Gastroesophageal sphincter (tissue), 4 donors: ENCODE data around the gene SH3BP5. TPM values are rescaled to one million over a fixed set of nuclear protein-coding genes. Genes with fewer than 3 reads are reported as not detected.

ENCODE experiments used
- ATAC-seq: fragments of 150-250 bp; one replicate; pipeline ENCODE4 v1.9.1; 2016; ENCODE audit warnings: mild to moderate bottlenecking, moderate library complexity
- H3K27ac ChIP-seq, 4 donors: fragments of 200-600 bp; sonication (generic) in 3 of 4; 1 replicate in 3 of 4; 2 replicates in 1 of 4; pipeline ENCODE4 v1.5.1; 2016 to 2019
- H3K27me3 ChIP-seq: fragments of 200-600 bp; sonication (generic); one replicate; pipeline ENCODE4 v1.5.1; 2019
- H3K36me3 ChIP-seq, 2 donors: fragments of 200-600 bp; sonication (generic); one replicate each; pipeline ENCODE4 v1.5.1; 2019; ENCODE audit warnings: control low read depth in 1 of 2
- H3K4me1 ChIP-seq, 3 donors: fragments of 200-600 bp; sonication (generic); 1 replicate in 2 of 3; 2 replicates in 1 of 3; pipeline ENCODE4 v1.5.1; 2016 to 2019; ENCODE audit warnings: control low read depth in 2 of 3
- H3K4me3 ChIP-seq, 2 donors: fragments of 200-600 bp; sonication (generic); one replicate each; pipeline ENCODE4 v1.5.1; 2019; ENCODE audit warnings: mild to moderate bottlenecking in 1 of 2, moderate library complexity in 1 of 2
- H3K9me3 ChIP-seq, 3 donors: fragments of 200-600 bp; sonication (generic); one replicate each; pipeline ENCODE4 v1.5.1; 2017 to 2019; ENCODE audit warnings: control low read depth in 2 of 3
- CTCF ChIP-seq, 4 experiments: fragments of 200-600 bp in 2 of 4; fragments of 450-650 bp in 2 of 4; sonication (generic) in 1 of 4; IDR thresholded peaks; one replicate each; pipeline ENCODE4 v1.5.1; 2017 to 2019; ENCODE audit warnings: antibody characterized with exemption in 4 of 4, mild to moderate bottlenecking in 2 of 4, moderate library complexity in 2 of 4
- EP300 ChIP-seq: sonication (generic); formaldehyde crosslinking; IDR thresholded peaks from one replicate; pipeline ENCODE4 v1.6.1; 2017; ENCODE audit warnings: antibody characterized with exemption, mild to moderate bottlenecking
- POLR2A ChIP-seq, 2 donors: fragments of 450-650 bp; IDR thresholded peaks; one replicate each; pipeline ENCODE4 v1.6.1; 2017; ENCODE audit warnings: antibody characterized with exemption in 2 of 2, mild to moderate bottlenecking in 2 of 2, moderate library complexity in 1 of 2
- POLR2AphosphoS5 ChIP-seq: sonication (generic); formaldehyde crosslinking; IDR thresholded peaks from one replicate; pipeline ENCODE4 v1.6.1; 2017; ENCODE audit warnings: antibody characterized with exemption
- WGBS, 2 donors: methylation state at CpG; one replicate each; pipeline ENCODE4 v1.1.5; 2018; ENCODE audit warnings: low coverage in 1 of 2; 5-methylcytosine and 5-hydroxymethylcytosine counted together
- total RNA-seq, 4 donors: library from RNA; depleted of rRNA; stranded (reverse); fragments of >200 nt; gene quantifications; one replicate each; pipeline ENCODE4 v1.1.0, GENCODE V29; 2016

The SH3BP5 gene
- total RNA-seq, 4 donors from 2014 or later: 23.5 to 56.4 (median 35.0) TPM

DNA sequence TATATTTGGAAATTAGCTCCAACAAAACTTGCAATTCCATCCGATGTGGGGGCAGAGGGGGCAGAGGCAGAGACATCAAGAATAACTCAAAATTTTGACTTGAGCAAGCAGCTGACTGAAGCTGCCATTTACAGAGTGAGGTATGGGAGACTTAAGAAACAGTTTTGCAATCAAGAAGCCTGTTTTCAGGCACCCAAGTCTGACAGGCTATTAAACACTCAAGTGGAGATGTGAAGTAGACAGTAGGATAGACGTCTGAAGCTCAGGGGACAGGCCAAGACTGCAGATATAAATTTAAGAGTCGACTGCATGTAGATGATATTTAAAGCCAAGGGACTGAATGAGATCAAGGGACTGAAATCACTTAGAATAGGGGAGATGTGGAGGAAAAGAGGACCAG, 9.9 kb upstream of the SH3BP5 start:
- WGBS, 2 donors: 71 to 83% methylated on average over 2 to 3 of the region's 3 CpGs
- Histone ChIP-seq H3K4me3 (no peak overlapping the region), H3K4me1 (no peaks in the 10 kb centered on the region), H3K36me3 (no peaks in the 10 kb centered on the region), H3K27me3 (no peaks in the 10 kb centered on the region), H3K27ac (no peak overlapping the region), H3K9me3 (peaks cover 0 to 7% (median 0%) of the 10 kb centered on the region in 3 donors)
- no peak for ATAC-seq
- TF ChIP-seq POLR2AphosphoS5: no peak
- TF ChIP-seq POLR2A (IDR thresholded peaks at IDR 0.05): no peak
- no peak for TF ChIP-seq CTCF (IDR thresholded peaks at IDR 0.05)

GRCh38 chr3:15341030-15341726, 8.8 kb upstream of the SH3BP5 start:
- ATAC-seq: no peak
- Histone ChIP-seq H3K27ac (no peak overlapping the region), H3K9me3 (peaks cover 0 to 7% (median 0%) of the 10 kb centered on the region in 3 donors), H3K4me3 (no peak overlapping the region), H3K27me3 (no peaks in the 10 kb centered on the region), H3K4me1 (no peaks in the 10 kb centered on the region), H3K36me3 (no peaks in the 10 kb centered on the region)
- WGBS, 2 donors: 74 to 83% methylated on average over 3 to 6 of the region's 6 CpGs
- TF ChIP-seq EP300 (no peak), POLR2AphosphoS5 (no peak), POLR2A (IDR thresholded peaks at IDR 0.05) (no peak), CTCF (IDR thresholded peaks at IDR 0.05) (no peak)

DNA sequence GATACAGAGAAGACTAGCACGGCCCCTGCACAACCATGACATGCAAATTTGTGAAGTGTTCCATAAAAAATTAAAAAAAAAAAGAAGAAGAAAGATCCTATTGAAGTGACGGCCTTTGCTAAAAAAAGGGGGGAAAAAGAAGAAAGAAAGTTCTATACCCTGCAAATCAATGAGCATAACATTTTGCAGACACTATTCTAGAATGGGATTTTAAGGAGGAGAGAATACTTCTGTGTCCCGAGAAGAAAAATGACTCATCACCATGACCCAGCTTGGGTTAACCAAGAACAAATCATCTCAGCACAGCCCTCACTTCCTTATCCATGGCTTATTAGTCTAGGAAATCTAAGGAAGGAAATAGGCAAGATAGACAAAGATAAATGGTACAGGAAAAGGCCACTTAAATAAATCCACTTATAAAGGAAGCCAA, 7.4 kb upstream of the SH3BP5 start:
- Histone ChIP-seq H3K4me1 (no peaks in the 10 kb centered on the region), H3K36me3 (no peaks in the 10 kb centered on the region), H3K4me3 (no peak overlapping the region), H3K27ac (no peak overlapping the region), H3K27me3 (no peaks in the 10 kb centered on the region), H3K9me3 (peaks cover 0 to 7% (median 0%) of the 10 kb centered on the region in 3 donors)
- 55 to 66% methylated on average over 3 of the region's 3 CpGs for WGBS, 2 donors
- TF ChIP-seq POLR2A (IDR thresholded peaks at IDR 0.05) (no peak), POLR2AphosphoS5 (no peak), CTCF (IDR thresholded peaks at IDR 0.05) (no peak), EP300 (no peak)
- ATAC-seq: no peak

- ATAC-seq: no peak
- 76 to 77% methylated on average over 2 of the region's 2 CpGs for WGBS, 2 donors
These were observed 6.6 kb upstream of the SH3BP5 start for GRCh38 chr3:15339001-15339400.

More at GRCh38 chr3:15339001-15339400, 6.6 kb upstream of the SH3BP5 start:
- no peaks in the 10 kb centered on the region for H3K36me3 ChIP-seq
- H3K9me3 ChIP-seq: peaks cover 0 to 7% (median 0%) of the 10 kb centered on the region in 3 donors
- H3K27me3 ChIP-seq: no peaks in the 10 kb centered on the region
- no peak overlapping the region for H3K27ac ChIP-seq
- no peak for TF ChIP-seq POLR2AphosphoS5
- TF ChIP-seq CTCF (IDR thresholded peaks at IDR 0.05): no peak
- no peak for TF ChIP-seq EP300
- TF ChIP-seq POLR2A (IDR thresholded peaks at IDR 0.05): no peak
- no peaks in the 10 kb centered on the region for H3K4me1 ChIP-seq
- H3K4me3 ChIP-seq: no peak overlapping the region
